Measurements from ENCODE around the gene RFNG. TPM values are rescaled to one million over a fixed set of nuclear protein-coding genes. Genes with fewer than 3 reads are reported as not detected.

Gene RFNG
- total RNA-seq, 6 experiments from 2014 or later: 37.6 to 48.5 (median 40.1) TPM

DNA sequence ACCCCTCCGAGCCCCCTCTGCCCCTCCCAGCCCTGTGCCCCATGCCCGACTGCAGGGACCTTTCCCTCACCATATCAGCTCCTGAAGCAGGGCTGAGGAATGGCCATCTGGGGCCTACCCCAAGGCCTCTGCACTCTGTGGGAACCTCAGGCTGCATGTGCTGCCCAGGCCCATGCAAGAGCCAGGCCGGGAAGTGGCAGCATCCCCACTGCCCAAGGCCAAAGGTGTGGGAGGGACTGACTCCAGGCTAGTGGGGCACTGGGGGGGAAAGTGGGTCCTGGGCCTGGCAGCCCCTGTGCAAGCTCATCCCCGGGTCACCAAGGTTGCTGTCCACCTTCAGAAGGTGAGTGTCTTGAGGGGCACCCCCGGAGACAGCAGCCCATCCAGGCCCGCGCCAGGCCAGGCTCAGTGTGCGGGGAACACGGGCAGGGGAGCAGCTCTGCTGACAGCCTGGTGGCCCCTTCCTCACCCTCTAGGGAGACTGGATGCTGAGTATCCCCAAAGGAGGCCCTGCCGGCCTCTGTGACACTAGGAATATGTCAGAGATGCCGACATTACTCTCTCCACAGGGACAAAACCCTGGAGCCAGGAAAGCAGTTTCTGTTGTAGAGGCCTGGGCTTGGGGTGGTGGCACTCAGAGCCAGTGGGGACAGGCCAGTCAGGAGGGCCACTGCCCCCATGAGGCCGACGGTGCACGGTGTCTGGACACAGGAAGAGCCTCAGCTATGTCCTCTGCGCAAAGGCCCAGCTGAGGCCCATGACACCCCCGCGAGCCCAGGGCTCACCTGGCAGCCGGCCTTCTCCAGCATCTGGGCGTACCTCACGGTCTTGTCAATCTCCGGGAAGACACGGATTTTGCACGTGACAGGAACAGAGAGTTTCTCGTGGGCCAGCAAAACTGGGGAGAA lies 10.7 kb upstream of the RFNG start:
- DNase-seq: no peak
- peaks cover 8% of the 10 kb centered on the region; the same call in 1 of the 2 replicates for H3K27me3 Mint-ChIP-seq (ENCODE audit: insufficient read depth)
- TF ChIP-seq, protein P1, sequence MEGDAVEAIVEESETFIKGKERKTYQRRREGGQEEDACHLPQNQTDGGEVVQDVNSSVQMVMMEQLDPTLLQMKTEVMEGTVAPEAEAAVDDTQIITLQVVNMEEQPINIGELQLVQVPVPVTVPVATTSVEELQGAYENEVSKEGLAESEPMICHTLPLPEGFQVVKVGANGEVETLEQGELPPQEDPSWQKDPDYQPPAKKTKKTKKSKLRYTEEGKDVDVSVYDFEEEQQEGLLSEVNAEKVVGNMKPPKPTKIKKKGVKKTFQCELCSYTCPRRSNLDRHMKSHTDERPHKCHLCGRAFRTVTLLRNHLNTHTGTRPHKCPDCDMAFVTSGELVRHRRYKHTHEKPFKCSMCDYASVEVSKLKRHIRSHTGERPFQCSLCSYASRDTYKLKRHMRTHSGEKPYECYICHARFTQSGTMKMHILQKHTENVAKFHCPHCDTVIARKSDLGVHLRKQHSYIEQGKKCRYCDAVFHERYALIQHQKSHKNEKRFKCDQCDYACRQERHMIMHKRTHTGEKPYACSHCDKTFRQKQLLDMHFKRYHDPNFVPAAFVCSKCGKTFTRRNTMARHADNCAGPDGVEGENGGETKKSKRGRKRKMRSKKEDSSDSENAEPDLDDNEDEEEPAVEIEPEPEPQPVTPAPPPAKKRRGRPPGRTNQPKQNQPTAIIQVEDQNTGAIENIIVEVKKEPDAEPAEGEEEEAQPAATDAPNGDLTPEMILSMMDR (IDR thresholded peaks at IDR 0.05): no peak
- no peaks in the 10 kb centered on the region for H3K4me1 Mint-ChIP-seq (ENCODE audit: low read depth)
- no peaks in the 10 kb centered on the region for H3K9me3 Mint-ChIP-seq
- H3K27ac Mint-ChIP-seq: no peak overlapping the region
- H3K4me3 Mint-ChIP-seq: no peak overlapping the region
- peaks cover 4% of the 10 kb centered on the region; the same call in 1 of the 2 replicates for H3K36me3 Mint-ChIP-seq (ENCODE audit: low read depth)

DNA sequence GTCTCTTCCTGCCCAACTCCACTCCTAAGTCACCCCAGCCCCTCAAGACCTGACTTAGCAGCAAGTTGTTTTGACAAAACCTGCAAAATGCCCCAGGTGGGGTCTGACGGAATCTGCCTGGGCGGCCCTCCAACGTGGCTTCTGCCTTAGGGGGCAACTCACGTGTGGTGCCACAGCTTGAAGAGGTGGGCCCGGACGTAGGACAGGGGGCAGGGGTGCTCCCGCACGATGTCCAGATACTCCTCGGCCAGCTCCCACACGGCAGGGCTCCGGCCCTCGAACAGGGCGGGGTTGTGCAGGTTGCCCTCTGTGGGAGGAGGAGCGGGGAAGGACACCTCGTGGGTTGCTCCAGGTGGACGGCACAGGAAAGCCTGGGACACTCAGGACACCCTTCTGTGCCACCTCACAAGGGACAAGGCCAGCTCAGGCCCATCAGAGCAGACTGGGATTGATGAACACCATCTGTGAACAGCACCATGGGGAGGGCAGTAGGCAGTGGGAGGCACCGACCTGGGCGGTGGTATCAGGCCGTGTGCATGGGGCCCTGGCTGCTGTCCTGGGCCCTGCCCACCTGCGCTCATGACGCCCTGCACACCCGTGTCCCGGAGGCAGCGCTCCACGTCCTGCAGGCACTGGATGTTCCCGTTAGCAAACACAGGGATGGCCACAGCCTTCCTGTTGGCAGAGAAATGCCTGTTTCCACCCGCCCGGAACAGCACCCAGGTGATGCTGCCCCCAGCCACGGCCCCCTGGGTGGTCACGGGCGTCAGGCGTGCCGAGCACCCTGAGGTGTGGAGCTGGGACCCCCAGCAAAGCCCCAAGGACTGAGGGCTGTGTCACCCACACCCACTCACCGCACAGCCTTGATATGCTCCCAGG lies 9.7 kb upstream of the RFNG start:
- no peak overlapping the region for H3K27ac Mint-ChIP-seq
- DNase-seq: no peak
- H3K36me3 Mint-ChIP-seq (ENCODE audit: low read depth): peaks cover 4% of the 10 kb centered on the region; the same call in 1 of the 2 replicates
- H3K9me3 Mint-ChIP-seq: no peaks in the 10 kb centered on the region
- H3K4me3 Mint-ChIP-seq: no peak overlapping the region
- peaks cover 8% of the 10 kb centered on the region; the same call in 1 of the 2 replicates for H3K27me3 Mint-ChIP-seq (ENCODE audit: insufficient read depth)
- H3K4me1 Mint-ChIP-seq (ENCODE audit: low read depth): no peaks in the 10 kb centered on the region
- TF ChIP-seq, protein P1 (IDR thresholded peaks at IDR 0.05): no peak

DNA sequence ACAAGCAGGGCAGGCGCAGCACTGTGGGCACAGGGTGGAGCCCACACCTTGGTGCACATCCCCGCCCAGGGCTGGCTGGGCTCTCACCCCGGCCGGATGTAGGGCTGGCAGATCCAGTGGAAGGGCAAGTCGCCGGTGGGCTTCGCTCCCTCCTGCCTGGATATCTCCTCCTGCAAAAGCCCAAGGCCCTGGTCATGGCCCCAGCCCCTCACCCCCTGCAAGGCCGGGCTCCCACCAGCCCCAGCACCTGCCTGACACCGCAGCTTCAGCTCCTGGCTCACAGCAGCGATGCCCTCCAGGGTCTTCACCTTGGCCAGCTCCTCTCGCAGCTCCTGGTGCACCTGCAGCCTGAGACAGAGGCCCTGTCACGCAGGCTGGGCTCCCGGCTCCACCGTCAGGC lies 9.0 kb upstream of the RFNG start:
- no peak for DNase-seq
- H3K36me3 Mint-ChIP-seq (ENCODE audit: low read depth): peaks cover 4% of the 10 kb centered on the region; the same call in 1 of the 2 replicates
- TF ChIP-seq, protein P1 (IDR thresholded peaks at IDR 0.05): no peak
- H3K27ac Mint-ChIP-seq: no peak overlapping the region
- H3K4me3 Mint-ChIP-seq: no peak overlapping the region
- no peaks in the 10 kb centered on the region for H3K4me1 Mint-ChIP-seq (ENCODE audit: low read depth)
- H3K27me3 Mint-ChIP-seq (ENCODE audit: insufficient read depth): peaks cover 5% of the 10 kb centered on the region; the same call in 1 of the 2 replicates
- H3K9me3 Mint-ChIP-seq: no peaks in the 10 kb centered on the region

DNA sequence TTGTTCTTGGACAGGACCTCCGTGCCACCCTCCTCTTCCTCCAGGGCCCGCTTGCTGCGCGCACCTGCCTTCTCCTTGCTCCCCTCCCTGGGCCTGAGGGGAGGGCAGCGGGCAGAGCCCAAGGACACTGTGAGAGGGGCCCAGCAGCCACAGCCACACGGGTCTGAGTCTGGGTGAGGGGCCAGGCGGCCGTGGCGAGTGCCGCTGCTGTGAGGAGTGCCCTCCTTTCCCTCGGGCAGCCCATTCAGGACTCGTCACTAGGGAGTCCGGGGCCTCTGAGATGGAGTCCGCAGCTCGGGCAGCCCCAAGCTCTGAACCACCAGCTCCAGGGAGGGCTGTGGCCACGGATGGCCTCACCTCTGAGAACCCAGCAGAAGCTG lies 8.4 kb upstream of the RFNG start:
- DNase-seq: no peak

More for the DNA sequence above, 8.4 kb upstream of the RFNG start:
- Mint-ChIP-seq H3K4me1 (ENCODE audit: low read depth) (no peaks in the 10 kb centered on the region), H3K27ac (no peak overlapping the region), H3K4me3 (no peak overlapping the region), H3K9me3 (no peaks in the 10 kb centered on the region), H3K27me3 (ENCODE audit: insufficient read depth) (peaks cover 5% of the 10 kb centered on the region; the same call in 1 of the 2 replicates), H3K36me3 (ENCODE audit: low read depth) (peaks cover 4% of the 10 kb centered on the region; the same call in 1 of the 2 replicates)
- TF ChIP-seq, protein P1 (IDR thresholded peaks at IDR 0.05): no peak
